NB4 (cell line): ENCODE results near the gene CFAP65.

Experiments used
- CTCF ChIP-seq: IDR thresholded peaks from one replicate; pipeline ENCODE4 v1.5.1; 2012; ENCODE audit warnings: low read depth, low read length
- MAX ChIP-seq: IDR thresholded peaks from 2 replicates; pipeline ENCODE4 v1.6.1; 2011; ENCODE audit warnings: low read depth, low read length

GRCh38 chr2:218979846-218980734 lies 61.2 kb downstream of the CFAP65 start:
- no peak for TF ChIP-seq MAX
- peak; percentile 77 for TF ChIP-seq CTCF
